ENCODE results near the gene GPC3. TPM values are rescaled to one million over a fixed set of nuclear protein-coding genes. Genes with fewer than 3 reads are reported as not detected.

Gene GPC3
- total and polyA plus RNA-seq, 2 experiments from 2014 or later, result 171 to 323 TPM

GRCh38 chrX:133836561-133836960, 148.8 kb downstream of the GPC3 start:
- Histone ChIP-seq H3K27ac (no peak overlapping the region), H3K27me3 (no peaks in the 10 kb centered on the region)

GRCh38 chrX:133834771-133835170, 150.6 kb downstream of the GPC3 start:
- TF ChIP-seq CTCF (IDR thresholded peaks at IDR 0.05; ENCODE audit: low read depth, low read length), result no peak
- no peak for DNase-seq (ENCODE audit: low read depth in 1 of 2, low spot score in 1 of 2)
- no peaks in the 10 kb centered on the region for H3K36me3 ChIP-seq
- H3K4me3 ChIP-seq, result no peak overlapping the region
- H3K27ac ChIP-seq, result no peak overlapping the region
- no peaks in the 10 kb centered on the region for H3K27me3 ChIP-seq
- no peaks in the 10 kb centered on the region for H3K9me3 ChIP-seq (ENCODE audit: low read depth)
- H3K4me1 ChIP-seq (ENCODE audit: low read depth), result peaks cover 5% of the 10 kb centered on the region

More at GRCh38 chrX:133836561-133836960, 148.8 kb downstream of the GPC3 start:
- Histone ChIP-seq H3K36me3 (no peaks in the 10 kb centered on the region), H3K9me3 (ENCODE audit: low read depth) (no peaks in the 10 kb centered on the region), H3K4me3 (no peak overlapping the region), H3K4me1 (ENCODE audit: low read depth) (peaks cover 5% of the 10 kb centered on the region)
- no peak for DNase-seq (ENCODE audit: low read depth in 1 of 2, low spot score in 1 of 2)
- TF ChIP-seq CTCF (IDR thresholded peaks at IDR 0.05; ENCODE audit: low read depth, low read length), result no peak

GRCh38 chrX:133819546-133819945, 165.8 kb downstream of the GPC3 start:
- no peak overlapping the region for H3K27ac ChIP-seq
- no peak for DNase-seq (ENCODE audit: low read depth in 1 of 2, low spot score in 1 of 2)
- H3K9me3 ChIP-seq (ENCODE audit: low read depth), result no peaks in the 10 kb centered on the region
- no peak overlapping the region for H3K4me3 ChIP-seq
- H3K27me3 ChIP-seq, result no peaks in the 10 kb centered on the region
- H3K36me3 ChIP-seq, result no peaks in the 10 kb centered on the region
- peaks cover 12% of the 10 kb centered on the region for H3K4me1 ChIP-seq (ENCODE audit: low read depth)
- no peak for TF ChIP-seq CTCF (IDR thresholded peaks at IDR 0.05; ENCODE audit: low read depth, low read length)

GRCh38 chrX:133818019-133818418, 167.4 kb downstream of the GPC3 start:
- no peaks in the 10 kb centered on the region for H3K36me3 ChIP-seq
- H3K9me3 ChIP-seq (ENCODE audit: low read depth), result no peaks in the 10 kb centered on the region
- no peak overlapping the region for H3K4me3 ChIP-seq
- H3K4me1 ChIP-seq (ENCODE audit: low read depth), result peaks cover 13% of the 10 kb centered on the region
- H3K27me3 ChIP-seq, result no peaks in the 10 kb centered on the region
- no peak for TF ChIP-seq CTCF (IDR thresholded peaks at IDR 0.05; ENCODE audit: low read depth, low read length)
- DNase-seq (ENCODE audit: low read depth in 1 of 2, low spot score in 1 of 2), result no peak
- H3K27ac ChIP-seq, result no peak overlapping the region

- no peaks in the 10 kb centered on the region for H3K9me3 ChIP-seq (ENCODE audit: low read depth)
- H3K27me3 ChIP-seq, result no peaks in the 10 kb centered on the region
- no peak overlapping the region for H3K27ac ChIP-seq
- peaks cover 20% of the 10 kb centered on the region for H3K4me1 ChIP-seq (ENCODE audit: low read depth)
- DNase-seq (ENCODE audit: low read depth in 1 of 2, low spot score in 1 of 2), result no peak
- TF ChIP-seq CTCF (IDR thresholded peaks at IDR 0.05; ENCODE audit: low read depth, low read length), result no peak
- no peak overlapping the region for H3K4me3 ChIP-seq
- H3K36me3 ChIP-seq, result no peaks in the 10 kb centered on the region
Measured at GRCh38 chrX:133815496-133815895, 169.9 kb downstream of the GPC3 start.

- TF ChIP-seq CTCF (IDR thresholded peaks at IDR 0.05; ENCODE audit: low read depth, low read length), result no peak
Measured at GRCh38 chrX:133813971-133814370, 171.4 kb downstream of the GPC3 start.

More at GRCh38 chrX:133813971-133814370, 171.4 kb downstream of the GPC3 start:
- Histone ChIP-seq H3K36me3 (no peaks in the 10 kb centered on the region), H3K4me1 (ENCODE audit: low read depth) (peaks cover 15% of the 10 kb centered on the region), H3K4me3 (no peak overlapping the region), H3K27ac (no peak overlapping the region), H3K9me3 (ENCODE audit: low read depth) (no peaks in the 10 kb centered on the region), H3K27me3 (no peaks in the 10 kb centered on the region)
- DNase-seq (ENCODE audit: low read depth in 1 of 2, low spot score in 1 of 2), result no peak
